DND-41 (cell line): ENCODE results near the gene DPF3.

ENCODE experiments used
- CTCF ChIP-seq: IDR thresholded peaks from 2 replicates; pipeline ENCODE4 v1.5.1; 2012; ENCODE audit warnings: borderline replicate concordance, low read length, moderate library complexity, mild to moderate bottlenecking; ENCODE audit not compliant: poor library complexity, severe bottlenecking; ENCODE audit errors: extremely low read depth
- EZH2 ChIP-seq: IDR thresholded peaks from 3 replicates; pipeline ENCODE4 v1.6.1; 2012; ENCODE audit warnings: borderline replicate concordance, low read depth, mild to moderate bottlenecking, moderate library complexity, low read length, inconsistent platforms; ENCODE audit not compliant: severe bottlenecking

GRCh38 chr14:72816287-72816686 is 77.6 kb downstream of the DPF3 start:
- TF ChIP-seq CTCF = no peak
- no peak for TF ChIP-seq EZH2
